Stomach (tissue), 4 donors: ENCODE results near the gene PALB2.

Experiments used
- EP300 ChIP-seq: sonication (generic); formaldehyde crosslinking; IDR thresholded peaks from one replicate; pipeline ENCODE4 v1.6.1; 2017; ENCODE audit warnings: antibody characterized with exemption
- POLR2A ChIP-seq, 4 donors: fragments of 450-650 bp; IDR thresholded peaks; one replicate each; pipeline ENCODE4 v1.6.1; 2016; ENCODE audit warnings: antibody characterized with exemption in 4 of 4, control low read depth in 2 of 4, mild to moderate bottlenecking in 1 of 4, moderate library complexity in 1 of 4
- POLR2AphosphoS5 ChIP-seq, 3 donors: sonication (generic); formaldehyde crosslinking; IDR thresholded peaks; one replicate each; pipeline ENCODE4 v1.6.1; 2016; ENCODE audit warnings: antibody characterized with exemption in 3 of 3
- TF ChIP-seq, protein P1 (sequence below), 7 experiments: fragments of 450-650 bp in 4 of 7; fragments of 200-600 bp in 3 of 7; sonication (generic) in 3 of 7; IDR thresholded peaks; one replicate each; pipeline ENCODE4 v1.5.1; 2016 to 2019; ENCODE audit warnings: antibody characterized with exemption in 7 of 7, control low read depth in 2 of 7, mild to moderate bottlenecking in 1 of 7

DNA sequence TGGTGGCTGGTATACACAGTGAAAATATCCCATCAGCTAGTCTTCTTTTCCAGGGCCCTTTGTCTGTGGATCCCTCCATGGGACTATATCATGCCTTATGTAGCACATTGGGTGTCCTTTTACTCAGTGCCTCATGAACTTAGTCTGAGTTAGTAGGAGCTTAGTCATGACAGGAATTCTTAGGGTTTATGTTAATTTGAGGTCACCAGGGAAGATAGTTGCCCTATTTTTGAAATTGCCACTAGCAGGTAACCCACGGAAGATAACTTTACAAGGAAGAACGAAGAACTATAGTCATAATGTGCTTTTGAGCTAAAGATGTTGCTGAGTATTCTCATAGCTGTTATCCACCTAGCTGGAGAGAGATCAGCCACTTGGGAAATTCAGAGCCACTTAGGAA, 22.8 kb upstream of the PALB2 start:
- TF ChIP-seq, protein P1, sequence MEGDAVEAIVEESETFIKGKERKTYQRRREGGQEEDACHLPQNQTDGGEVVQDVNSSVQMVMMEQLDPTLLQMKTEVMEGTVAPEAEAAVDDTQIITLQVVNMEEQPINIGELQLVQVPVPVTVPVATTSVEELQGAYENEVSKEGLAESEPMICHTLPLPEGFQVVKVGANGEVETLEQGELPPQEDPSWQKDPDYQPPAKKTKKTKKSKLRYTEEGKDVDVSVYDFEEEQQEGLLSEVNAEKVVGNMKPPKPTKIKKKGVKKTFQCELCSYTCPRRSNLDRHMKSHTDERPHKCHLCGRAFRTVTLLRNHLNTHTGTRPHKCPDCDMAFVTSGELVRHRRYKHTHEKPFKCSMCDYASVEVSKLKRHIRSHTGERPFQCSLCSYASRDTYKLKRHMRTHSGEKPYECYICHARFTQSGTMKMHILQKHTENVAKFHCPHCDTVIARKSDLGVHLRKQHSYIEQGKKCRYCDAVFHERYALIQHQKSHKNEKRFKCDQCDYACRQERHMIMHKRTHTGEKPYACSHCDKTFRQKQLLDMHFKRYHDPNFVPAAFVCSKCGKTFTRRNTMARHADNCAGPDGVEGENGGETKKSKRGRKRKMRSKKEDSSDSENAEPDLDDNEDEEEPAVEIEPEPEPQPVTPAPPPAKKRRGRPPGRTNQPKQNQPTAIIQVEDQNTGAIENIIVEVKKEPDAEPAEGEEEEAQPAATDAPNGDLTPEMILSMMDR (IDR thresholded peaks at IDR 0.05): no peak
- no peak for TF ChIP-seq EP300
- TF ChIP-seq POLR2A (IDR thresholded peaks at IDR 0.05): no peak
- no peak for TF ChIP-seq POLR2AphosphoS5 (IDR thresholded peaks at IDR 0.05)
